ENCODE measurements around the gene MYO18B.
"Not testable (repeated sequence)": the region's sequence is repeated elsewhere in the genome, so short reads cannot be mapped to it uniquely, and the experiment has no call there.

Gene MYO18B

DNA sequence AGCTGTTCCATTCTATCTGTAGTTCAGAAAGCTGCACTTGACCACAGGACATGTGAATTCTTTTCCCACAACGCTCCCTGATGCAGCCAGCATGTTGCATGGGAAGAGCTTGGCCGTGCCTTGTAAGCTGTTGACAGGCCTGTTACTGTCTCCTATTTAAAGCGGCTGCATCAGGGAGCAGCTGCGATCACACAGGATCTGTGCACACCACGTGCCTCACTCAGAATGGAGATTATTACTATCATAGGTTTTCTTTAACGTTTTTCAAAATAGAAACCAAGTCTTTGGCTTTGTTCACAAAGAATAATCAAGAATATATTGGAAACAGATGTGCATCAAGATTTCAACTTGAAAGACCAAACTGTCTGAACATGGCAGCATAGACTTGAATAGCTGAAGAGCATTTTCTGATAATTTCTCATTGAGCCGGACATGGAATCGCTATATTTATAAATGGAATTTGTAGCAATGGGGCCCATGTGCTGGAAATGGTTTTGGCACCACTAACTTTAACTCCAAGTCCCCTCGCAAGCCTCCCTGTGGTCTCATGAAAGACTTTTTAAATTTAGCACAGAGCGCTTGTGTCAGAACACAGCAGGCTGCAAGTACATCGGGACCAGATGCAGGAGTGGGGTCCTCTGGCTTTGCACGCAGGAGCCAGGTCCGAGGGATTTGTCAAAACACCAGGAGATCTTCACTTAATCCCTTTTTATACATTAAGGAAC lies 40.8 kb upstream of the MYO18B start:
- H3K4me1 ChIP-seq (ENCODE audit: control insufficient read depth, insufficient read depth, low read length): no peaks in the 10 kb centered on the region
- no peaks in the 10 kb centered on the region for H3K27me3 ChIP-seq (ENCODE audit: control insufficient read depth, insufficient read depth, low read length)
- H3K36me3 ChIP-seq (ENCODE audit: control insufficient read depth, insufficient read depth, low read length): no peaks in the 10 kb centered on the region
- H3K9me3 ChIP-seq (ENCODE audit: control insufficient read depth, insufficient read depth, low read length): no peaks in the 10 kb centered on the region
- no peak overlapping the region for H3K9ac ChIP-seq (ENCODE audit: low read depth, low read length)
- H3K4me3 ChIP-seq (ENCODE audit: low read depth, low read length): no peak overlapping the region

DNA sequence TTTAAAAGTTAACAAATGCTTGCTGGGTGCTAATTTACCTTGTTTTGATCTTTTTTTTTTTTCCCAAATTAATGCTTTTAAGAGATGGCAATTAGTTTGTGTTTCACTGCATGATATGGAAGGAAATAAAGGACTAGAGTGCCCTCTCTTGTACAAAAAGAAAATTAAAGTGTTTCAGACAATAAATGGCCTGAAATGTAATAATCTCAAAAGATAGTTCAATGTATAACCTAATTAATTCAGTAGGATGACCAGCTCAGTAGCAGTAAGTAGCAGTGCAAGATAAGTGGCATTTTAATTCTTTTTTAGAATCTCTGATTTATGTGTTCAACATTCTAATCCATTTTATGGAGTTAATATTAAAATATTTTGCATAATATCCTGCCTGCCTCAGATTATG lies 39.9 kb upstream of the MYO18B start:
- H3K4me3 ChIP-seq (ENCODE audit: low read depth, low read length): no peak overlapping the region
- H3K4me1 ChIP-seq (ENCODE audit: control insufficient read depth, insufficient read depth, low read length): no peaks in the 10 kb centered on the region

DNA sequence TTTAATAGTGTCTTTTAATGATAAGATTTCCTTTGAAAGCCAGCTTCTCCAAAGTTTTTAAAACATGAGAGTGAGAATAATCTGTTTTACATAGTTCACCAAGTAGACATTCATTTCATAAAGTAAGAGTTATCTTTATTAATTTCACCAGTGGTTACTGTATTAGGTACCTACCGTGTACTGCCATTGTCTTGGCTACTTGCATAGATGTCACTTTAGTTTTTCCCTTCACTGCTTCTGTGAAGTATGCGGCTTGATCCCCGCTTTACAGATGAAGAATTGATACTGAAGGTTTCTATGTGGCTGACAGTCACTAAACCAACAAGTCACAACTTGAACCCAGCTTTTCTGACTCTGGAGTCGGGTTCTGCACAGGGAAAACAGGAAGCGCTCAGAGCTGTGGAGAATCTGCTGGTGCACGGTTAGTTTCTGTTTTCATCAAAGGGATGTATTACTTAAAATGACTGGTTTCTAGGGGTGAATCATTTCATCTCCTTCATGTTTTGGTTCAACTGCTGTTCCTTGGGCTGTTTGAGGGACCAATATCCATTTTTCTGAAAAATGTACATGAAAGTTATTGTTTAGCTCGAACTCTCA lies 39.3 kb upstream of the MYO18B start:
- no peak overlapping the region for H3K9ac ChIP-seq (ENCODE audit: low read depth, low read length)
- no peaks in the 10 kb centered on the region for H3K9me3 ChIP-seq (ENCODE audit: control insufficient read depth, insufficient read depth, low read length)
- no peaks in the 10 kb centered on the region for H3K4me1 ChIP-seq (ENCODE audit: control insufficient read depth, insufficient read depth, low read length)
- no peak overlapping the region for H3K4me3 ChIP-seq (ENCODE audit: low read depth, low read length)
- no peaks in the 10 kb centered on the region for H3K27me3 ChIP-seq (ENCODE audit: control insufficient read depth, insufficient read depth, low read length)
- H3K36me3 ChIP-seq (ENCODE audit: control insufficient read depth, insufficient read depth, low read length): no peaks in the 10 kb centered on the region

More for the DNA sequence above, 39.9 kb upstream of the MYO18B start:
- Histone ChIP-seq H3K36me3 (ENCODE audit: control insufficient read depth, insufficient read depth, low read length) (no peaks in the 10 kb centered on the region), H3K27me3 (ENCODE audit: control insufficient read depth, insufficient read depth, low read length) (no peaks in the 10 kb centered on the region), H3K9me3 (ENCODE audit: control insufficient read depth, insufficient read depth, low read length) (no peaks in the 10 kb centered on the region), H3K9ac (ENCODE audit: low read depth, low read length) (no peak overlapping the region)

DNA sequence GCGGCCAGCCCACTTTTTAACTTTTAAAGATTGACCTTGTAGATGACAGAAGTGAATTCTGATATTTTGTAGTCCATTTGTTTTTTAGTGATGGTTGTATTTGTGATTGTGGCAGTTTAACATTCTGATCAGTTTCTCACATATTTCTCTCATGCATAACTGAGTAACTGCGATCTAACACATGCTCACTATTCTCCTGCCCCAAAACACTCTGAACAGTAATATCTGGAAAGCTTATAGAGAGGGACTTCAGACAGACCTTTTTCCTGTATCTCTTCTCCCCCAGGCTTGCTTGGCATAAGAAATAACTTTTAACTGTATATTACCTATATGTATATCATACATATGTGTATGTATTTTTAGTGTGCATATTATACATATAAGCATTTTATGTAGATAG lies 37.3 kb upstream of the MYO18B start:
- Histone ChIP-seq H3K9me3 (ENCODE audit: control insufficient read depth, insufficient read depth, low read length) (no peaks in the 10 kb centered on the region), H3K4me1 (ENCODE audit: control insufficient read depth, insufficient read depth, low read length) (no peaks in the 10 kb centered on the region), H3K4me3 (ENCODE audit: low read depth, low read length) (no peak overlapping the region), H3K27me3 (ENCODE audit: control insufficient read depth, insufficient read depth, low read length) (no peaks in the 10 kb centered on the region), H3K9ac (ENCODE audit: low read depth, low read length) (no peak overlapping the region), H3K36me3 (ENCODE audit: control insufficient read depth, insufficient read depth, low read length) (no peaks in the 10 kb centered on the region)

DNA sequence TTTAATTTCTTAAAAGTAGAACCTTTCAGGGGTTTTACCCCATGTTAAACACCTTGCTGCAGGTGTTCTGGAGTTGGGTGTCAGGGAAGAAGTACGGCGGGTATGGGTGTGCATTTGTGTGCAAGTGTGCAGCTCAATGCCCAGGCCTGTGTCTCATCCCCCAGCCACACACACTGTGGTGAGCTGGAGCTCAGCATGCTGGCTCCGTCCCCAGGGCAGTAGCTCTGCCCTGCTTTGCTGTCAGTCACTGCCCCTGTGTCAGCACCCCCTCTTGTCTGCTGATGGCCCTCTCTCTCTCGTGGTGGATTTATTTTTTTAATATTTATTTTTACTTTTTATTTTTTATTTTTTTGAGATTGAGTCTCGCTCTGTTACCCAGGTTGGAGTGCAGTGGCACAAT lies 35.8 kb upstream of the MYO18B start:
- no peaks in the 10 kb centered on the region for H3K4me1 ChIP-seq (ENCODE audit: control insufficient read depth, insufficient read depth, low read length)
- H3K27me3 ChIP-seq (ENCODE audit: control insufficient read depth, insufficient read depth, low read length): no peaks in the 10 kb centered on the region
- no peaks in the 10 kb centered on the region for H3K9me3 ChIP-seq (ENCODE audit: control insufficient read depth, insufficient read depth, low read length)
- no peak overlapping the region for H3K4me3 ChIP-seq (ENCODE audit: low read depth, low read length)
- H3K9ac ChIP-seq (ENCODE audit: low read depth, low read length): no peak overlapping the region
- H3K36me3 ChIP-seq (ENCODE audit: control insufficient read depth, insufficient read depth, low read length): no peaks in the 10 kb centered on the region

DNA sequence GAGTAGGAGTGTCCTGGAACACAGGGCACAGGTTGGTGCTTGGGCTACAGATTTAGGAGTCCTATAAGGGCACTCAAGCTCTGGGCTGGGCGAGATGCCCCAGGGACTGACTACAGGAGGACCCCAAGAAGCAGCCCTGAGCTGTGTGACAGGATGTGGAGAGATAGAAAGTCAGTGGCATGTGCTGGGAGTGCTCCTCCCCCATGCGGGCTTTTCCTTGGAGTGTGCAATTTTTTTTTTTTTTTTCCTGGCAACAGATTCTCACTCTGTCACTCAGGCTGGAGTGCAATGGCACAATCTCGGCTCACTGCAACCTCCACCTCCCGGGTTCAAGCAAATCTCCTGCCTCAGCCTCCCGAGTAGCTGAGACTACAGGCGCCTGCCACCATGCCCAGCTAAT lies 33.6 kb upstream of the MYO18B start:
- not testable (repeated sequence) for H3K4me3 ChIP-seq (ENCODE audit: low read depth, low read length); H3K9me3 ChIP-seq (ENCODE audit: control insufficient read depth, insufficient read depth, low read length); H3K9ac ChIP-seq (ENCODE audit: low read depth, low read length); H3K4me1 ChIP-seq (ENCODE audit: control insufficient read depth, insufficient read depth, low read length); H3K27me3 ChIP-seq (ENCODE audit: control insufficient read depth, insufficient read depth, low read length); H3K36me3 ChIP-seq (ENCODE audit: control insufficient read depth, insufficient read depth, low read length)

DNA sequence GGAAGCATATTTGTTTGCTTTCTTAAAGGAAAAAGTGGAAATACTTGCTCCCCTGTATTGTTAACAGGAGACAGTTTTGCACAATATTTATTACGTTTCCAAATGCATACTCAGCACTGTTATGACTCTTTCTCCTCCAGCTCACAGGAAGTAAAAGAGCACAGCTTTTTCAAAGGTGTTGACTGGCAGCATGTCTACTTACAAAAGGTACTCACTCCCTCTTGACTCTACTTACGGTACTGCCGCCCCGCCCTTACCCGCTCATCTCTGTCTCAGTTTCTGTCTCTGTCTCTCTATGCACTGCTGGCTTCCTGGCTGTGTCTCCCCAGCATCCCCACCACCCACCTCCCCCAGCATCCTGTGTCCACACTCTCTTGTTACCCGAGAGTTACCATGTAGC lies 32.2 kb upstream of the MYO18B start:
- Histone ChIP-seq H3K27me3 (ENCODE audit: control insufficient read depth, insufficient read depth, low read length) (no peaks in the 10 kb centered on the region), H3K36me3 (ENCODE audit: control insufficient read depth, insufficient read depth, low read length) (no peaks in the 10 kb centered on the region), H3K4me1 (ENCODE audit: control insufficient read depth, insufficient read depth, low read length) (no peaks in the 10 kb centered on the region), H3K9me3 (ENCODE audit: control insufficient read depth, insufficient read depth, low read length) (no peaks in the 10 kb centered on the region), H3K4me3 (ENCODE audit: low read depth, low read length) (no peak overlapping the region), H3K9ac (ENCODE audit: low read depth, low read length) (no peak overlapping the region)

DNA sequence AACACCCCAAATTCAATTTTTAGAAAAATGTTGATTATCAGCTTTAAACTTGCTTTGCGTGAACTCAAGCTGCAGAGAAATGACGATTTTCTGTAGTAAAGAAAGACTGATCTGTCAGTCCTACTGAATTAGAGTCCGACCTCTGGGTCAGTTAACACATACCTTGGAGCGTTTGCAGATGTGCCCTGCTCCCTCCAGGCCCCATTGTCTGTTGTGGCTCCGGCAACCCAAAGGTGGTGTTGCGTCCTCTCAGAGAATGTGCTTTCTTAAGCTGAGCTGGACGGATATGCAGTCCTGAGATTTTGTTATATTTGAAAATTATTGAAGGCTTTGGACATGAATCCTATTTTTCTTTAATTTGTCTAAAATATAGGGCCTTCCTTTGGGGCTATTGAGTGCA lies 31.5 kb upstream of the MYO18B start:
- H3K36me3 ChIP-seq (ENCODE audit: control insufficient read depth, insufficient read depth, low read length): no peaks in the 10 kb centered on the region

DNA sequence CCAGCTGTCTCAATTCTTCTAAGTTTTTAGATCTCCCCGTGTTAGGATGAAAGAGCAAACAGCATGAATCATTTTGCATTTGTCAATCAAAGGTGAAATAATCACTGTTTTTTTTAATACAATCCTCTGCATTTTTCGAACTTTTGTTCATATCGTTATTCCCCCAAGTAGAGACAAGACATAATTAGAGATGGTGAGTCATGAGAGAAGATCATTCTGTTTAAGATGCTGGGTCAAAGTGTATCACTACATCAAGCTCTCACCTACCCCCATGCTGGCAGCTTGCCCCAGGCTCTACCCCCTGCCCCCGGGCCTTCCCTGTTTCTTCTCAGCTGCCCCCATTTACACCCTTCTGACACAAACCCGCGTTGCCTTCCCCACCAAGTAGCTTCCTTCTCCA lies 30.5 kb upstream of the MYO18B start:
- no peaks in the 10 kb centered on the region for H3K36me3 ChIP-seq (ENCODE audit: control insufficient read depth, insufficient read depth, low read length)
- no peaks in the 10 kb centered on the region for H3K9me3 ChIP-seq (ENCODE audit: control insufficient read depth, insufficient read depth, low read length)
- no peak overlapping the region for H3K9ac ChIP-seq (ENCODE audit: low read depth, low read length)
- H3K4me1 ChIP-seq (ENCODE audit: control insufficient read depth, insufficient read depth, low read length): no peaks in the 10 kb centered on the region
- H3K4me3 ChIP-seq (ENCODE audit: low read depth, low read length): no peak overlapping the region
- H3K27me3 ChIP-seq (ENCODE audit: control insufficient read depth, insufficient read depth, low read length): no peaks in the 10 kb centered on the region

More for the DNA sequence above, 31.5 kb upstream of the MYO18B start:
- H3K9me3 ChIP-seq (ENCODE audit: control insufficient read depth, insufficient read depth, low read length): no peaks in the 10 kb centered on the region
- no peaks in the 10 kb centered on the region for H3K4me1 ChIP-seq (ENCODE audit: control insufficient read depth, insufficient read depth, low read length)
- no peak overlapping the region for H3K9ac ChIP-seq (ENCODE audit: low read depth, low read length)
- H3K27me3 ChIP-seq (ENCODE audit: control insufficient read depth, insufficient read depth, low read length): no peaks in the 10 kb centered on the region
- H3K4me3 ChIP-seq (ENCODE audit: low read depth, low read length): no peak overlapping the region

DNA sequence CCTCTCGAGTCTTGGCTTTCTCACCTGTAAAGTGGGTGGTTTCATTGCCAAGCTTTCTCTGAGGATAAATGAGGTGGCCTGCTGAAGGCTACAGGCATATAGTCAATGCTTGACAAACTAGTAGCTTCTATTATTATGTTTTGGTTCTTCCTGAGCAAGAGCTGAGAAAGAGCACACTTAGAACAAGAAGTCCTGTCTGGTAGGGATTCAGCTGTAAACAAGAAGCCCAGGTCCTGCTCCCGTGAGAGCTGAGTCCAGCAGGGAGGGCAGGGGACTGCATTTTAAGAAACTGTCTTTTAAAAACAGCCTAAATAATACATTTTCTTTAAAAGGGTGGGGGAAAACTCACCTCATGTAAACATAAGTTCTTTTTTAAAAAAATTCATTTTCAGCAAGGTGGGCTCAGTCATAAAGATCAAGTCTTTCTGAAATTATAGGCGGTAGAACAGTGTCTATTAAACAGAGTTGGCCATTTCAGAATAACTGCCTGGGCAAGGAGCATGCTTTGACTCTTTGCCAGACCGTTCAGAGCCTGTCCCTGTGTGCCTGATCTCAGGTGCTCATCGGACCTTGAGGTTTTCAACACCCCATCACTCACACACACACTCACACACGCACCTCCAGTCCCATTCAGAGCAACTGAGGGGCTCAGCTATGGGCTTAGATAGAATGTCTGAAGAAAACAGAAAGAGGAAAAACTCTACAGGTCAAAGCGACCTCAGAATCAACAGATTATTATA lies 29.2 kb upstream of the MYO18B start:
- Histone ChIP-seq H3K36me3 (ENCODE audit: control insufficient read depth, insufficient read depth, low read length) (no peaks in the 10 kb centered on the region), H3K9me3 (ENCODE audit: control insufficient read depth, insufficient read depth, low read length) (no peaks in the 10 kb centered on the region), H3K4me1 (ENCODE audit: control insufficient read depth, insufficient read depth, low read length) (no peaks in the 10 kb centered on the region), H3K9ac (ENCODE audit: low read depth, low read length) (no peak overlapping the region), H3K4me3 (ENCODE audit: low read depth, low read length) (no peak overlapping the region), H3K27me3 (ENCODE audit: control insufficient read depth, insufficient read depth, low read length) (no peaks in the 10 kb centered on the region)

DNA sequence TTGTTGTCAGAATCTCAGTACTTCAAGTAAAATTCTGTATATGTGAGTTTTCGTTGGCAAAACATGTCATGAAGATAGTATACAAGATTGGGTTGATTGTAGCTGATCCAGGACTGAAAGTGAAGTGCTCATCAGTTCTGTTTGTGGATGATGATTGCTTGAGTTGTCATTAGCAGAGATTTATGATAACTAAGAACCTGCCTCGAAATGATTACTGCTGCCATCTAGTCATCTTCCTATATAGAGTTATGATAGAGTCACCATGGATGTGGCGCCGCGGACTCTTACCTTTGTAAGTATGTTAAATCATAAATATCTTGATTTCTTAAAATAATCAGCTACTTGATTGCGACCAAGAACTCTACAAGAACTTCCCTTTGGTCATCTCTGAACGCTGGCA lies 27.9 kb upstream of the MYO18B start:
- Histone ChIP-seq H3K4me3 (ENCODE audit: low read depth, low read length) (no peak overlapping the region), H3K9ac (ENCODE audit: low read depth, low read length) (no peak overlapping the region), H3K36me3 (ENCODE audit: control insufficient read depth, insufficient read depth, low read length) (no peaks in the 10 kb centered on the region), H3K4me1 (ENCODE audit: control insufficient read depth, insufficient read depth, low read length) (no peaks in the 10 kb centered on the region), H3K9me3 (ENCODE audit: control insufficient read depth, insufficient read depth, low read length) (no peaks in the 10 kb centered on the region), H3K27me3 (ENCODE audit: control insufficient read depth, insufficient read depth, low read length) (no peaks in the 10 kb centered on the region)

DNA sequence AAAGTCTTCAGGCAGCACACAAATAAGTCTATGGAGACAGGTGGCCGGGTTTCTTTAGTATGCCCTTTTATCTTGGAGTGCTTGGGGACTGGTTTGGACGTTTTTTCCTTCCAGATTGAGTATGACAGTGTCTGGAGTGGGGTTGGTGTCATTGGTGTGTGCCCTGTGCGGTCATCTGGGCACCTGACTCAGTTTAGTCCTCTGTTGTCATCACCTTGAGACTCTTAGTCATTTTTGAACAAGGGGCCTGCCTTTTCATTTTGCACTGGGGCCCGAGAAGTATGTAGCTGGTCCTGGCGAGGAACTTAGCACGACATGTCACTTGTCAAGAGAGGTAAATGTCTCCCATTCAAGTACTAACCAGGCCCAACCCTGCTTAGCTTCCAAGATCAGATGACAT lies 27.2 kb upstream of the MYO18B start:
- no peak overlapping the region for H3K4me3 ChIP-seq (ENCODE audit: low read depth, low read length)
- H3K36me3 ChIP-seq (ENCODE audit: control insufficient read depth, insufficient read depth, low read length): no peaks in the 10 kb centered on the region
- no peaks in the 10 kb centered on the region for H3K4me1 ChIP-seq (ENCODE audit: control insufficient read depth, insufficient read depth, low read length)
- H3K9me3 ChIP-seq (ENCODE audit: control insufficient read depth, insufficient read depth, low read length): no peaks in the 10 kb centered on the region
- no peaks in the 10 kb centered on the region for H3K27me3 ChIP-seq (ENCODE audit: control insufficient read depth, insufficient read depth, low read length)
- H3K9ac ChIP-seq (ENCODE audit: low read depth, low read length): no peak overlapping the region

All from iPS-15b (cell line).